HG02970 (cell line): ENCODE data around the gene AGBL4.
"Not testable (repeated sequence)": the region's sequence is repeated elsewhere in the genome, so short reads cannot be mapped to it uniquely, and the experiment has no call there.

Source experiments
- ATAC-seq: cut with Tn5 transposase; IDR thresholded peaks from one replicate; pipeline ENCODE4 v1.9.1; 2021; ENCODE audit warnings: mild to moderate bottlenecking, moderate library complexity, moderate number of reproducible peaks; ENCODE audit not compliant: unreplicated experiment, low FRiP score

Gene AGBL4

GRCh38 chr1:49060766-49061165 lies 963.0 kb downstream of the AGBL4 start:
- no peak for ATAC-seq

- no peak for ATAC-seq
Measured at GRCh38 chr1:49059087-49059486, 964.7 kb downstream of the AGBL4 start.

- ATAC-seq, result no peak
Measured at GRCh38 chr1:49052102-49052501, 971.7 kb downstream of the AGBL4 start.

GRCh38 chr1:49051647-49052046 lies 972.1 kb downstream of the AGBL4 start:
- no peak for ATAC-seq

GRCh38 chr1:49050041-49050440 lies 973.7 kb downstream of the AGBL4 start:
- no peak for ATAC-seq

GRCh38 chr1:49048188-49048587 lies 975.6 kb downstream of the AGBL4 start:
- ATAC-seq, result no peak

GRCh38 chr1:49046305-49046704 lies 977.4 kb downstream of the AGBL4 start:
- no peak for ATAC-seq

GRCh38 chr1:49045371-49045770 lies 978.4 kb downstream of the AGBL4 start:
- no peak for ATAC-seq

GRCh38 chr1:49036700-49037099 lies 987.1 kb downstream of the AGBL4 start:
- ATAC-seq, result no peak

- ATAC-seq, result no peak
Measured at GRCh38 chr1:49028396-49028795, 995.4 kb downstream of the AGBL4 start.

GRCh38 chr1:49026230-49026811 lies 997.4 kb downstream of the AGBL4 start:
- no peak for ATAC-seq

GRCh38 chr1:49016030-49016977 lies 1007.5 kb downstream of the AGBL4 start:
- no peak for ATAC-seq

GRCh38 chr1:49013079-49013478 lies 1010.7 kb downstream of the AGBL4 start:
- no peak for ATAC-seq

GRCh38 chr1:49002981-49003380 lies 1020.8 kb downstream of the AGBL4 start:
- ATAC-seq, result not testable (repeated sequence)

- no peak for ATAC-seq
Measured at GRCh38 chr1:48999321-48999720, 1024.4 kb downstream of the AGBL4 start.

GRCh38 chr1:48996311-48996710 lies 1027.4 kb downstream of the AGBL4 start:
- ATAC-seq, result no peak

- no peak for ATAC-seq
Measured at GRCh38 chr1:48988633-48989197, 1035.0 kb downstream of the AGBL4 start.

- ATAC-seq, result no peak
Measured at GRCh38 chr1:48979940-48980339, 1043.8 kb downstream of the AGBL4 start.

GRCh38 chr1:48978413-48978812 lies 1045.3 kb downstream of the AGBL4 start:
- no peak for ATAC-seq

- no peak for ATAC-seq
Measured at GRCh38 chr1:48977273-48977672, 1046.5 kb downstream of the AGBL4 start.

- no peak for ATAC-seq
Measured at GRCh38 chr1:48969971-48970370, 1053.8 kb downstream of the AGBL4 start.
